ENCODE measurements around the gene SND1.
"Not testable (repeated sequence)": the region's sequence is repeated elsewhere in the genome, so short reads cannot be mapped to it uniquely, and the experiment has no call there.

The SND1 gene

DNA sequence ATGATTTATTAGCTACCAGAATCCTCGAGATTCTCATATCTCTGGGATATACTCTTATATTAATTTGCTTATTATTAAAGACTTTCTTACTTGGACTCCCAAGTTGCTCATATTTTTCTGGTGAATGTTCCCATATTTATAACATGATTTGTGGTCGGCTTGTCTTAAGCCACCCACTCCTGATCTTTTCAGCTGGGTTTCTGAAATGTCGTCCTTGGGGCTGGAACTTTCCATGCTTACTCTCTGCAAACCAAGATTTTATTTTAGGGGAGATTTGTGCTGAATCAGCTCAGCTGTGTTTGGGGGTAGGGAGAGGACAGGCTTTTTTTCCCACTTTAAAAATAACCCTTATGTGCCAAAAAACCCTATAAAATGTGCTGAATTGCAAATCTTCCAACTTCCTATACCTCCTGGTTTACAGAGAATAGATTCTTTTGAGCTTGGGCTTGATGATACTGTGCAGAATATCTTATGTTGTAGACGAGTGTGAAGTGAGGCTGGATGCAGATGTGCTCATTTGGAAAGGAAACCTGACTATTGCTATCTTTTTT, 162.1 kb downstream of the SND1 start:
- DNase-seq (ENCODE audit: low read depth) = no peak
- H3K4me3 ChIP-seq (ENCODE audit: low read depth, low read length) = no peak overlapping the region

DNA sequence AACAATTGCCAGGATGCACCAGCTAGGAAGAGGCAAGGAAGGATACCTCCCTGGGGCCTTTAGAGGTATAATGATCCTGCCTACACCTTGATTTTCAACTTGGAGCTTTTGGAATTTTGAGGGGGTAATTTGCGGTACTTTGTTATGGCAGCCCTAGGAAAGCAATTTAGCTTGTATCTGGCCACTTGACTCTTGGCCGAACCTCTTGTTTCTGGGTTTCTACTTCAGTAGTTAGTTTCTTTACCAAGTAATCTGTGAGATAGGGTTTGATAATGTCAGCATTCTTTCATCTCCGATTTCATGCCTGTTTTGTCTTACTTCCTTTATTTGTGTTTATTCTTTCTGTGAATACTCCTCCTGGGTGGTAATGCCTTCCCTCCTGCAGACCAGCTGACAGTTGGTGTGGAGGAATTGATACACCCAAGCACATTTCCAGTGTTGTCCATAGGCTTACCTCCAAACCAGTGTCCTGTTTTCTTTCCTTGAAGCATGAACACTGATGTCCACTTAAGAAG, 163.7 kb downstream of the SND1 start:
- no peak for DNase-seq (ENCODE audit: low read depth)
- no peak overlapping the region for H3K4me3 ChIP-seq (ENCODE audit: low read depth, low read length)

GRCh38 chr7:127816354-127817190, 164.6 kb downstream of the SND1 start:
- no peak overlapping the region for H3K4me3 ChIP-seq (ENCODE audit: low read depth, low read length)
- DNase-seq (ENCODE audit: low read depth) = no peak

- no peak overlapping the region for H3K4me3 ChIP-seq (ENCODE audit: low read depth, low read length)
- DNase-seq (ENCODE audit: low read depth) = no peak
Observed at GRCh38 chr7:127817466-127817865, 165.5 kb downstream of the SND1 start.

DNA sequence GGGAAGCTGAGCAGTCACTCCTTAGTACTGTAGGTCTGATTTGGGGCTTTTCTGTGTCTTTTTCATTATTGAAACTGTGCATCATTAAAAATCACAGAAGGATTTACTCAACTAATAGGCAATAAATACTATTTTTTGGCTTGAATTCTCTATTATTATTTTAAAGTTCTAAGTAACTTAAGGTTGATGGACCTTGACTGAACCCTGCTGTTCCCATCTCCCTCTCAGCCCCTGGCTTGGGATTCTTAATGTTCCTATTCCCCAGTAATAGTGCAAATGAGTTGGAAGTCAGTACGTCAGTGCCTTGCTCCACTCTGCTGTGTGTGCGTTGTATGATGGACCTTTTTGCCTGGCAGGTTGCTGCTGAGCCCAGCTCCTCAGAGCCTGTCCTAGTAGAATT, 166.3 kb downstream of the SND1 start:
- DNase-seq (ENCODE audit: low read depth) = no peak

DNA sequence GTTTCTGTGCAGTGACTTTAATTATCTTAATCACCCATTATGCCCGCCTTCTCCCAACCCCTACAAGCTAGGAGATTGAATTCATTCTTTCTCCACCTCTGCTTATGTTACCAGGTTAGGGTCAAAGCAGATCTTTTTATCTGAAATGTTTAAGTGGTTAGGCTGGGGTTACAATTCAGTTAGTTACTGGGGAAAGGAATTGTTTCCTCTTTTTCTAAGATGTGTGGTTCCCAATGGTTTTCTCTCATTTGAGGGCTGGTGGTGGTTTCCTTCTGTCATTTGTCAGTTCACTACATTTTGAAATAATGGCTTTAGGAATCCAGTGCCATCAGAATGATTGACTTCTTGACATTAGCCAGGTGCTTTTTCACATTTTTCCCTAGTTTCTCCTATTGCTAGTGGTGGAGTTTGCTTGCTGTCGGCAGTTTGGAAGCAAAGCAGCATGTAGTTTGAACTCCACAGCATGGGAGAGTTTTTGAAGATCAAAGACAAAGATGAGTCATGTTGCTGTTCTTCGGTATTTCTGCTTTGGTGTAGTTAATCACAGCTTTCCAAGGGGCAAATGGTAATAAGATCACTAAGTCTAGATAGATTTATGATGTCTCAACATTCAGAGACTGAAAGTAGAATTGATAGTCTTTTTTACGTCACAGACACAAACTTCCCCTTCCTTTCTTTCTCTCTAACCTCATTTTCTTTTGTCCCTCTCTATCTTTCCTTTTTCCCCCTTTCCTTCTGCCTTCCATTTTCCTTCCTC, 168.2 kb downstream of the SND1 start:
- H3K4me3 ChIP-seq (ENCODE audit: low read depth, low read length) = no peak overlapping the region
- DNase-seq (ENCODE audit: low read depth) = no peak

More for the DNA sequence above, 166.3 kb downstream of the SND1 start:
- H3K4me3 ChIP-seq (ENCODE audit: low read depth, low read length) = no peak overlapping the region

GRCh38 chr7:127820732-127821085, 168.7 kb downstream of the SND1 start:
- H3K4me3 ChIP-seq (ENCODE audit: low read depth, low read length) = no peak overlapping the region
- DNase-seq (ENCODE audit: low read depth) = no peak

DNA sequence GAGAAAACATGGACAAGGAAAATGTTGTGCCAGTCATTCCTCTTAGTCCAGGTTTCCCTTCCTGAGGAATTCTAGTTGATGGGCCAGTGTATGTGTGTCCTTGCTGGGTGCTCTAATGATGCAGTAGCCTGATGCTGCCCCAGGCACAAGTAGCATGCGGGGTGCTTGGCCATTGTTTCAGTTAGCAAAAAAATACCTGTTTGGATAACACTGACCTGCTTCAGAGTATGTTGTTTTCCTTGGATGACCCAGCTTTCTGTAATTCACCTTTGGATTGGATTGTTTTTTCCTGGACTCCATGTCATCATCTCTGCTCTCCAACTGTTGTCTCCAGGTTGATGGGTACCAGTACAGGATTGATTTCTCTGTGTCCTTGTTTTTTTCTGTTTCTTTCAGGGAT, 169.2 kb downstream of the SND1 start:
- H3K4me3 ChIP-seq (ENCODE audit: low read depth, low read length) = no peak overlapping the region
- DNase-seq (ENCODE audit: low read depth) = no peak

DNA sequence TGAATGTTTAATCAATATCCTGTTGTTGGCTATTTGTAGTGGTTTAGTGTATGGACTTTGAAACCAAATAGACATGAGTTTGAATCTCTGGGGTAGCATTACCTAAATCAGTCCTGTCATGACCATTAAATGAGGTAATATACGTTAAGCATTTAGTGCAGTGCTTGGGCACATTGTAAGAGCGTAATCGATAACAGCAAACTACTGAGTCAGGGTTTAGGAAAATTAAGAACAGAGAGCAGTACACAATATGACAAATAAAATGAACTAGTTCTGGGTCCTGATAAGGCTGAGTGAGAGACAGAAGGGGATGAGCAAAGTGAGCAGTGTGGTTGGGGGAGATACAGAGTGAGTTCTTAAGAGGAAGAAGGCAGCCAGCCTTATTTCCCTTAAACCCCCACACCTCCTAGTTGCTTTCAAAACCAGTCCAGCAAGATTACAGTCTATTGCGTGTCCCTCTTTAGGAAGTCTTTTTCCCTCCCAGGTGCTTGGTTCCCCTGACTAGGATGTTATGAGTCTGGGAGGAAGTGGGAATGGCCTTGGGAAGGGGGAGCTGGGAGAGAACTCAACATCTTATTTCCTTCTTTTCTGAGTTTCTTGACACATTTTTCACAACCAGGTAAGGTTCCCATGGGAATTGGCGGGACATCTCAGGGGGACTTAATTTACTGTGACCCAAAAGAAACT, 171.0 kb downstream of the SND1 start:
- no peak for DNase-seq (ENCODE audit: low read depth)
- H3K4me3 ChIP-seq (ENCODE audit: low read depth, low read length) = no peak overlapping the region

GRCh38 chr7:127824682-127825081, 172.7 kb downstream of the SND1 start:
- no peak for DNase-seq (ENCODE audit: low read depth)

GRCh38 chr7:127828843-127829500, 177.0 kb downstream of the SND1 start:
- H3K4me3 ChIP-seq (ENCODE audit: low read depth, low read length) = no peak overlapping the region
- no peak for DNase-seq (ENCODE audit: low read depth)

More at GRCh38 chr7:127824682-127825081, 172.7 kb downstream of the SND1 start:
- H3K4me3 ChIP-seq (ENCODE audit: low read depth, low read length) = no peak overlapping the region

DNA sequence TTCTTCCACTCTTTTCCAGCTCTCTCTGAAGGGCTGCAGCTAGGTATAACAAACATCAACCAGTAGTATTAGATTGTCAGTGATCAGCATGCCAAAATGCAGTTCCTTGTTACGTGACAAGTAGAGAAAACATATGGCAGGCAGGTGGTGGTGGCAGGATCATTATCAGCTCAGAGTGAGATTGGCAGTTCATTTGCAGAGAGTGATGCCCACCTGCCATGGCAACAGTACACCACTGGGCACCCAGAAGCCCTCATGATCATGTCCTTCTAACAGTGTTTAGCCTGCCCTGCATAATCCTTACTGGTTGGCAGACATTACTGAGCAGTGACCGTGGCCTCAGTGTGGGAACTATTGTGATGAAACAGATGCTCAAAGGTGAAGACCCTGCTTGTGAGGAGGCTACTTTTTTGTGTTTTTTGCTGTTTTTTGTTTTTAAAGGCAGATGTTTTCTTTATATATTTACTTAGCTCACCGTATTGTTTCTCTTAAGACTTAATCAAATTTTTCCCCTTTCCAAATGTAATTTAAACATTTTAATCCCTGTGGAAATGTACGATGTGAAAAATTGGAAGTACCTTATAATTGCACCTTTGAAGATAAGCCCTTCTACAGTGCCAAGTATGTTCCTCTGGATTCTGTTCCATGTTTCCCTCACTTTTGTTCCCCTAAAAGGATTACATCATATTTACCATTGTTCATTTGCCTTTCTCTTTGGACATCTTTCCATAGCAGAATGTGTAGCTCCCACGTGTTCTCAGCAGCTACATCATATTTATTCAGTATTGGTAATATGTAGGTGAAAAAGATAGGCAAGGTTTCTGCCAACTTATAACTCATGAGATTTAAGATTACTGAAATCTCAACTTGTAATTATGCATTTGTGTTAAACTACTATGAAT, 179.6 kb downstream of the SND1 start:
- DNase-seq (ENCODE audit: low read depth) = no peak

GRCh38 chr7:127832592-127832991, 180.6 kb downstream of the SND1 start:
- no peak overlapping the region for H3K4me3 ChIP-seq (ENCODE audit: low read depth, low read length)
- no peak for DNase-seq (ENCODE audit: low read depth)

More for the DNA sequence above, 179.6 kb downstream of the SND1 start:
- H3K4me3 ChIP-seq (ENCODE audit: low read depth, low read length) = no peak overlapping the region

DNA sequence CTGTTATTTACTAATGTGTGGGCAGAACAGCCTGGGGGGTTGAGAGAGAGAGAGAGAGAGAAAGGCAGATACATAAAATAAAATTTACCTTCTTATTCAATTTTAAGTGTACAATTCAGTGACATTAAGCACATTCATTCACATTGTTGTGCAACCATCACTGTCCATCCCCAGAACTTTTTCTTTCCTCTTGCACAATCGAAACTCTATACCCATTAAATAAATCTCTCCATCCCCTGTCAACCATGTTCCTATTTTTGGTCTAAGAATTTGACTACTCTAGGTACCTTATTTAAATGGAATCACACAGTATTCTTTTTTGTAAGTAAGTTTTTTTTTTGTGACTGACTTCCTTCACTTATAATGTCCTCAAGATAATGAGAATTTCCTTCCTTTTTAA, 181.6 kb downstream of the SND1 start:
- DNase-seq (ENCODE audit: low read depth) = peak; percentile 30
- H3K4me3 ChIP-seq (ENCODE audit: low read depth, low read length) = no peak overlapping the region

- DNase-seq (ENCODE audit: low read depth) = no peak
- H3K4me3 ChIP-seq (ENCODE audit: low read depth, low read length) = no peak overlapping the region
Observed at GRCh38 chr7:127835679-127836078, 183.7 kb downstream of the SND1 start.

GRCh38 chr7:127837816-127838410, 185.9 kb downstream of the SND1 start:
- DNase-seq (ENCODE audit: low read depth); H3K4me3 ChIP-seq (ENCODE audit: low read depth, low read length): not testable (repeated sequence)

DNA sequence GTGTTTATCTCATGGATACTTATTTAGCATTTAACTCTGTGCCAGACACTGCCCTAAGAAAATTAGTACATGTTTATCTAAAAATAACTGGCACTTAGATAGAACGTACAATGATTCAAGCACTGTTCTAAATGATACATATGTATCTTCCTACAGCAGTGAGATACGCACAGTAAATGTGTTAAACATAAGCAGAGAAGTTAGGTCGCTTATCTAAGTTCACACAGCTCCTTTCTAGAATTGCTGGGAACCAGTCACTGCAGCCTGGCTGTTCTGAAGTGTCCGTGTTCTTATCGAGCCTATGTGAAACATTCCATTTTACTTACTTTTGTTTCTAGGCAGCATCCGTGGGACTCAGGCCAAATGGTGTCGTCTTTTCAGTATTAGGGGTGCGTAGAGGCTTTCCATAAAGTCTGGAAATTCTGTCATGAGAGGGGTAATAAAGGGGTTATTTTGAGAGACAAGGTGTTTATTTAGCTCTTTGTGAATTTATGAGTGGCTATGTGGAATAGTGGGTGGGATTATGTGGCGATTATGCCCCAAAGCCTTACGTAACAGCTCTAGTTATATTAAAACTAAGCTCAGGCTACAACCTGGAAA, 186.9 kb downstream of the SND1 start:
- H3K4me3 ChIP-seq (ENCODE audit: low read depth, low read length) = no peak overlapping the region
- DNase-seq (ENCODE audit: low read depth) = no peak
